MM.1S (cell line): ENCODE measurements around the gene NKG7.
"Not testable (repeated sequence)": the region's sequence is repeated elsewhere in the genome, so short reads cannot be mapped to it uniquely, and the experiment has no call there.

ENCODE experiments used
- DNase-seq: peaks from one replicate; pipeline ENCODE4 v3.0.0-alpha.2; 2015
- H2AFZ ChIP-seq: fragments of 300-600 bp; sonication (generic); 2 replicates; pipeline ENCODE4 v1.6.0; 2016; ENCODE audit warnings: antibody characterized with exemption, low read length
- H3F3A ChIP-seq: fragments of 300-600 bp; sonication (generic); 2 replicates; pipeline ENCODE4 v1.6.1; 2016; ENCODE audit warnings: mild to moderate bottlenecking, antibody characterized with exemption, low read length, moderate library complexity, mixed read lengths; ENCODE audit not compliant: insufficient read depth
- H3K27ac ChIP-seq: fragments of 300-600 bp; sonication (generic); 2 replicates; pipeline ENCODE4 v1.5.1; 2016; ENCODE audit warnings: mild to moderate bottlenecking, low read length
- H3K27me3 ChIP-seq: fragments of 300-600 bp; sonication (generic); replicated peaks from 2 replicates; pipeline ENCODE4 v1.6.0; 2016; ENCODE audit warnings: low read length; ENCODE audit not compliant: insufficient read depth
- H3K36me3 ChIP-seq: fragments of 300-600 bp; sonication (generic); replicated peaks from 2 replicates; pipeline ENCODE4 v1.6.1; 2016; ENCODE audit warnings: mild to moderate bottlenecking, low read length, mixed read lengths; ENCODE audit not compliant: insufficient read depth
- H3K4me1 ChIP-seq: fragments of 300-600 bp; sonication (generic); 2 replicates; pipeline ENCODE4 v1.6.1; 2016; ENCODE audit warnings: low read length, mixed read lengths
- H3K4me2 ChIP-seq: fragments of 300-600 bp; sonication (generic); 2 replicates; pipeline ENCODE4 v1.6.0; 2016; ENCODE audit warnings: low read depth, low read length
- H3K4me3 ChIP-seq: fragments of 300-600 bp; sonication (generic); 2 replicates; pipeline ENCODE4 v1.5.1; 2016; ENCODE audit warnings: low read length, mixed read lengths
- H3K79me2 ChIP-seq: fragments of 300-600 bp; sonication (generic); 2 replicates; pipeline ENCODE4 v1.6.1; 2016; ENCODE audit warnings: mixed run types, low read length, mixed read lengths
- H3K9ac ChIP-seq: fragments of 300-600 bp; sonication (generic); 2 replicates; pipeline ENCODE4 v1.6.1; 2016; ENCODE audit warnings: low read length, mixed read lengths
- H3K9me2 ChIP-seq: fragments of 300-600 bp; sonication (generic); replicated peaks from 2 replicates; pipeline ENCODE4 v1.6.1; 2016; ENCODE audit warnings: mild to moderate bottlenecking, low read length, mixed read lengths; ENCODE audit not compliant: insufficient read depth
- H3K9me3 ChIP-seq: fragments of 300-600 bp; sonication (generic); replicated peaks from 2 replicates; pipeline ENCODE4 v1.6.1; 2016; ENCODE audit warnings: mild to moderate bottlenecking, low read length, mixed read lengths; ENCODE audit not compliant: insufficient read depth
- H4K20me1 ChIP-seq: fragments of 300-600 bp; sonication (generic); 2 replicates; pipeline ENCODE4 v1.6.1; 2016; ENCODE audit warnings: mild to moderate bottlenecking, low read length, moderate library complexity, mixed read lengths; ENCODE audit not compliant: insufficient read depth
- CTCF ChIP-seq: fragments of 300-600 bp; sonication (generic); IDR thresholded peaks from 2 replicates; pipeline ENCODE4 v1.5.1; 2016; ENCODE audit warnings: antibody characterized with exemption, low read length, mixed read lengths
- EZH2 ChIP-seq: fragments of 300-600 bp; sonication (generic); optimal IDR thresholded peaks from 2 replicates; pipeline ENCODE3; 2017; ENCODE audit warnings: low read depth, mild to moderate bottlenecking, antibody characterized with exemption, low read length, mixed read lengths
- EZH2phosphoT487 ChIP-seq: fragments of 300-600 bp; sonication (generic); IDR thresholded peaks from 2 replicates; pipeline ENCODE4 v1.6.1; 2018; ENCODE audit warnings: antibody characterized with exemption, low read length

Gene NKG7

GRCh38 chr19:51402117-51402516 is 29.7 kb upstream of the NKG7 start:
- TF ChIP-seq EZH2phosphoT487 = no peak
- no peak for TF ChIP-seq EZH2
- no peak for TF ChIP-seq CTCF
- DNase-seq = no peak
- Histone ChIP-seq H3K4me2 (no peak overlapping the region), H3K27ac (no peak overlapping the region), H2AFZ (no peak overlapping the region), H3K4me3 (no peak overlapping the region), H4K20me1 (no peaks in the 10 kb centered on the region), H3K9me2 (no peaks in the 10 kb centered on the region), H3K27me3 (no peaks in the 10 kb centered on the region), H3K9ac (no peak overlapping the region), H3K9me3 (no peaks in the 10 kb centered on the region), H3F3A (no peaks in the 10 kb centered on the region), H3K79me2 (no peaks in the 10 kb centered on the region), H3K36me3 (no peaks in the 10 kb centered on the region), H3K4me1 (no peaks in the 10 kb centered on the region)

DNA sequence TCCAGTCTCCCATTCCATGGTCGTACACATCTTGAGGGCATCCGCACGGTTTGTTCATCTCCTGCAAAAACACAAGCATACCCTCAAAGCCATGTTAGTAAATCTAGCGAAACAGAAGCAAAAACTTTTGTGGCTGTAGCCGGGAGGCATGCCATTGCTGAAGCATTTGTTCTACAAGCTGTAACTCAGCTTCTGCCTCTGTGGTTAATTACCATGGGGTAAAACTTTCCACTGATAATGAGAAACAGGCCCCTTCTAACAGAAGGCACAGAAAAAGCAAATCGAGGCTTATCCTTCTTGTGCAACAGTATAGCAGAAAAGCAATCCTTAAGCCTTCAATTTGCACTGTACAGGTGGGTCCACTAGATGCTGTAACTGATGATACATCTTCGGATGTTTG is 27.5 kb upstream of the NKG7 start:
- H3K4me2 ChIP-seq, H3K27me3 ChIP-seq, H4K20me1 ChIP-seq, H3K9me3 ChIP-seq, H3K9ac ChIP-seq, H3F3A ChIP-seq, DNase-seq, H3K27ac ChIP-seq, H3K4me1 ChIP-seq, H3K36me3 ChIP-seq, H2AFZ ChIP-seq, H3K4me3 ChIP-seq, H3K79me2 ChIP-seq, H3K9me2 ChIP-seq: not testable (repeated sequence)

DNA sequence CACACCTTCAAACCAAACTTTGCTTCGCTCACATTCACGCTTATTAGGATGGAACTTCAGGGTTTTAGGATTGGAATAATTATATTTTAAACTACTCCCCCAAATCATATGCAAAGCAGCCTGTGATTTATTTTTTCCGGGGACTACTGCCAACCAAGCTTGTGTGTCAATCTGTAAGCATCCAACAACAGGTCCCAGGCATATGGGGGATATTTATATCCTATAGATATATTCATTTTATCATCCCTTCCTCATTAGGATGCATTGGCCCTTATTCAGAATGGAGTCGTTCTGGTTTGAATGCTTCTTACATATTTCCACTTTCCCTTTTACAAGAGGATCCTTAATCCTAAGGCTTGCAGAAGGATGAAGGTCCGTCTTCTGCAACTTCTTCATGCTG is 26.8 kb upstream of the NKG7 start:
- Histone ChIP-seq H3K27ac (no peak overlapping the region), H3K27me3 (no peaks in the 10 kb centered on the region), H3K36me3 (no peaks in the 10 kb centered on the region), H3K9me2 (no peaks in the 10 kb centered on the region), H3K9ac (no peak overlapping the region), H3K4me3 (no peak overlapping the region), H3K9me3 (no peaks in the 10 kb centered on the region), H3K4me2 (no peak overlapping the region), H4K20me1 (no peaks in the 10 kb centered on the region), H3K79me2 (no peaks in the 10 kb centered on the region), H3F3A (no peaks in the 10 kb centered on the region), H2AFZ (no peak overlapping the region), H3K4me1 (no peaks in the 10 kb centered on the region)
- no peak for DNase-seq
- TF ChIP-seq EZH2phosphoT487 = no peak
- no peak for TF ChIP-seq EZH2
- no peak for TF ChIP-seq CTCF

DNA sequence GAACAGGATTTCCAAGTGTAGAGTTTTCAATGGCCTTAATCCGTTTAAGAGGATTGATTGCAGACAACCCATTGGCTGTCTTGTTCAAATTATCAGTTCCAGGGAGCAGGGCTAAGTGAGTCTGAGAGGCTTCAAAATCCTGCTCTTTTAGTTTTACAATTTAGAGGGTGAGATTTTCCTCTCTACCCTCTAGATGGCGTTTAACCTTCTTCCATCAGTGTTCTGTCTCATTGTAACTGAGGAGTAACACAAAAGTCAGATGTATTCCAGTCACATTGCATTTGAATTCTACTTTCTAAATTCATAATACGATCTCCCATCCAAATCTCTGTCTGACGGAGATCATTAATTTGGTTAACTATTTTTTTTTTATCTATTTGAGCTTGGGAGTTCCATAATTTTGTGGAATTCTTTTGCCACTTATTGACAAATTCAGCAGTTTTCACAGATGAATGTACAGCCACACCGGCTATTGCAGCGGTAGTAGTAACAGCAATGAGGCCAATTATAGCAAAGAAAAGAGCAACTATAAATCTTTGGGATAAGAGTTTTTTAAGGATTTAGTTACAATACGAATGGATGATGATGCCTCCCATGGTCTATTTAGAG is 25.7 kb upstream of the NKG7 start:
- H3K79me2 ChIP-seq = no peaks in the 10 kb centered on the region
- H3K4me3 ChIP-seq = no peak overlapping the region
- H4K20me1 ChIP-seq = no peaks in the 10 kb centered on the region
- no peak overlapping the region for H3K27ac ChIP-seq
- no peak for DNase-seq
- no peak overlapping the region for H3K9ac ChIP-seq
- H3K9me3 ChIP-seq = no peaks in the 10 kb centered on the region
- H3K4me1 ChIP-seq = no peaks in the 10 kb centered on the region
- H3F3A ChIP-seq = no peaks in the 10 kb centered on the region
- no peaks in the 10 kb centered on the region for H3K9me2 ChIP-seq
- H3K4me2 ChIP-seq = no peak overlapping the region
- no peak for TF ChIP-seq CTCF
- no peaks in the 10 kb centered on the region for H3K27me3 ChIP-seq
- H3K36me3 ChIP-seq = no peaks in the 10 kb centered on the region
- H2AFZ ChIP-seq = no peak overlapping the region

- H3K27me3 ChIP-seq, DNase-seq, H3K9me2 ChIP-seq, H3F3A ChIP-seq, H4K20me1 ChIP-seq, H3K36me3 ChIP-seq, H3K27ac ChIP-seq, H3K79me2 ChIP-seq, H2AFZ ChIP-seq, H3K9me3 ChIP-seq, H3K4me1 ChIP-seq, H3K4me3 ChIP-seq, H3K4me2 ChIP-seq, H3K9ac ChIP-seq: not testable (repeated sequence)
These were observed 25.0 kb upstream of the NKG7 start for GRCh38 chr19:51397453-51397852.
